HG03342 (cell line): ENCODE data around the gene SLC38A11.
"Not testable (repeated sequence)": the region's sequence is repeated elsewhere in the genome, so short reads cannot be mapped to it uniquely, and the experiment has no call there.

Source experiments
- ATAC-seq: cut with Tn5 transposase; IDR thresholded peaks from one replicate; pipeline ENCODE4 v1.9.1; 2021; ENCODE audit warnings: mild to moderate bottlenecking, moderate library complexity; ENCODE audit not compliant: unreplicated experiment

SLC38A11 gene

DNA sequence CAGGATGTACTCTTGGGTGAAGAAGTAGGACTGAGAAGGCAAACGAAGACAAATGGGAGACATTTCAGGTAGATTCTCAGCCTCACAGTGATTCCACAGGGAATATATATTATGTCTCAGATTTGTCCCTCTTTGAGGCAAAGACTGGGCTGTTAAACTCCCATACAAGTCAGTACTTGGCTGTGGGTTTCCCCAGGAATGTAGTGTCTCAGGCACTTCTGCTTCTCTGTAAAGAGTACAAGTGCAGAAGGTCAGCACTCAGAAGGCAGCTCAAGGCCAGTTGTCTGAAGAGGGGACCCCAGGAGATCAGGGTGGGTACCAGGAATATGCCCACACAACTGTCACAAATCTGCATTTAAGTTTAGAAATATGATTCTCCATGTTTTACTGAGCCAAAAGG lies 73.8 kb downstream of the SLC38A11 start:
- ATAC-seq: no peak

GRCh38 chr2:164879901-164880535 lies 75.3 kb downstream of the SLC38A11 start:
- ATAC-seq: no peak

DNA sequence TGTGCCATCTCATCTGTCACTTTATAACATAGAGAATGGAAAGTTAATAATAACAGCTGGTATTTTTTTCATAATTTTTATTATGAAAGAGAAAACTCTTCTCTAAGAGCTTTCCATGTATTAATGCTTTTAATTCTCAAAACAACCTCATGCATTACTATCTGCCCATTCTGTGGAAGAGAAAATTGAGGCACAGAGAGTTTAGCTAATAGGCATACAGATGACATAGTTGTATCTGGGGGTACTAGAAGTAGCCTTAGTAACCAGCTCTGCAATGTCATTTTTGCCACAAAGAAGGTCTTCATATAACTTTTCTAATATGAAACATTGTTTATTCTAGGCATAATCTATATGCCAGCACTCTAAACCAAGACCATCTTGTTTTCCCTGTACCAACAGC lies 77.4 kb downstream of the SLC38A11 start:
- ATAC-seq: no peak

GRCh38 chr2:164877169-164877568 lies 78.2 kb downstream of the SLC38A11 start:
- ATAC-seq: no peak

- no peak for ATAC-seq
Observed at GRCh38 chr2:164875334-164876205, 79.8 kb downstream of the SLC38A11 start.

DNA sequence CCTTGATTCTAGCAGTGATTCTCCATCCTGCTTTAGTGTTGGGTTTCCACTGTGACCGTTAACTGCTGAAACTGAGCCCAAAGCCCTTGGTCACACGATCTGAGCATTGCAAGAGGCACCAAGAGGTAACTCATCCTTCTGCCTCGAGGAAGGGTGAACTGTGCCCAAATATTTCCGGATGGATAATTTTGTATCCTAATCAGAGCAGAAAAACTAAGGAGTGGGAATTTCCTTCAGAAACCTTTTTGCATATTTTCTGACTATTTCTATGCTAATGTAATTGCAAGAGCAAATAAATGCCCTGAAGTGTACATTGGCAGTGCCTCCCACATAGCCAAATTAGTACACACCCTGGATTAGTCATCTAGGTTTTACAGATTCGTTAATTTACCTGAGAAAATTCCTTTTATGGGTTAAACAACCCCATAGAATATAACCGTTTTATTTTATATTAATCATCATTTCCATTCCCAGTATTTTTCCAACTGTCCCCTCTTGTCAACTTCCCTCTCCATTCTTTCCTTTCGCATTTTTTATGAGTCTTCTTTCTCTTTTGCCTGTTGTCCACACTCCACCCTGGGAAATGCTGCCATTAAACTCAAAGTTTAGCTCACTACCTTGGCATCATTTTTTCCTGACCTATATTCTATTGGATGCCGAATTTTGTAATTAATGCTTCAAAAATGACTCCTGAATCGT lies 82.0 kb downstream of the SLC38A11 start:
- no peak for ATAC-seq

DNA sequence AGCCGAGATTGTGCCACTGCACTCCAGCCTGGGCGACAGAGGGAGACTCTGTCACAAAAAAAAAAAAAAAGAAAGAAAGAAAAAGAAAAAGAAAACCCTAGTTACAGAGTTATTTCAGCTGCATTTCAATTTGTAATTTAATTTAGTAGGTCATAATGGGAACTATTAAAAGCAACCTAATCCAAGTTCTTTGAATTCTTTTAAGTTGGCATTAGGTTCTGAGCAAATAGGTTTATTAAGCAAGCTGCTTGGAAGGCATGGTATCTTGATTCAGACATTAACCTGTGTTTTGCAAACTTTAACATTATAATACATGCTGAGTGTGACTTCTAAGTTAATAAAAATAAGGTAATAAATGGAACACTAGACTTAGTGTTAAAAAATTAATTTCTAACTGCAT lies 83.9 kb downstream of the SLC38A11 start:
- ATAC-seq: no peak

- ATAC-seq: no peak
Observed at GRCh38 chr2:164869420-164869772, 85.9 kb downstream of the SLC38A11 start.

GRCh38 chr2:164868563-164869419 lies 86.5 kb downstream of the SLC38A11 start:
- no peak for ATAC-seq

DNA sequence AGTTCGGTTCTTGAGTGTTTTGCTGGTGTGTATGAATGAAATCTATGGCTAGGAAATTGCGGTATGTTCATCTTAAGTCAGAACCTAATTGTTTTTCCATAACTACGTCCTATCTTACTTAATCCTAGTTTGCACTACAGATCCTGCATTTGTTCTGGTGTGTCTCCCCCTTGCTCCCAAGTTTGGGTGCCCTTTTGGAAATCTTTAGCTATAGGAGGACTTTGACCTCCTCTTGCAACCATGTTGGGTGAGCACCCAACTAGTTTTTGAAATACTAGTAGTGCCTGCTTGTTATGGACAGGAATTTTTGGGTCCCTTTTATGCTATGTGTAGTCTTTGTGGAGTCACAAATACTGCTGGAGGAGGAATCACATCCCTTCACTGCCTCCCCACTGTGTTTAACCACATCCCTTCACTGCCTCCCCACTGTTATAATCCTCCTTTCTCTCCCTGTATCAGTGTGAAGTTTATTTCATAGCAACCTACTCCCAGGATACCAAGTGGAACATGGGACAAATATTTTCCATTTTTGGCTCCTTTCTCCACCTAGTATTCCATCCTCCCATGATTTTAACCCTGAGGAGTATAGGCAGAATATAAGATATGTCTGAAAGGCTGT lies 87.4 kb downstream of the SLC38A11 start:
- ATAC-seq: no peak

DNA sequence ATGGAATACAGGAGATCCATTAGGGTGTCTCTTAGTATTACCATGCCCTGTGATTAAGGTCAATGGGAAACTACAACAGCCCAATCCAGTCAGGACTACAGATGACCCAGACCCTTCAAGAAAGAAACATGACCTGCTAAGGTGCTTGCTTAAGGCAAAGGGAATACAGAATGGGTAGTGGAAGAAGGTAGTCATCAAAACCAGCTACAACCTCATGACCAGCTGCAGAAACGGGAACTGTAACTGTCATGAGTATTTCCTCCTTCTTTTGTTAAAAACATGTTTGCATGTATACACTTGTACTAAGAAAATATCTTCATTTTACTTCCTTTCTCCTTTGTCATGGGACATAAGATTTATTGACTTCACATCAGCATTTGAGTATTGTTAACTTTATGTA lies 88.9 kb downstream of the SLC38A11 start:
- ATAC-seq: not testable (repeated sequence)

DNA sequence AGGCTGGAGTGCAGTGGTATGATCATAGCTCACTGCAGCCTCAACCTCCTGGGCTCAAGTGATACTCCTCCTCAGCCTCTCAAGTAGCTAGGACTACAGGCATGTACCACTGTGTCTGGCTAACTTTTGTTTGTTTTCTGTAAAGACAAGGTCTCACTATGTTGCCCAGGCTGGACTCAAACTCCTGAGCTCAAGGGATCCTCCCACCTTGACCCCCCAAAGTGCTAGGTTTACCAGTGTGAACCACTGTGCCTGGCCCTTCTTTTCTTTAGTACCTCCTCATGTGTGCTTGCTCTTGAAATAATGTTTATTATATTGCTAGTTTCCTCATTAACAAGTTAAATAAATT lies 94.7 kb downstream of the SLC38A11 start:
- ATAC-seq: no peak

DNA sequence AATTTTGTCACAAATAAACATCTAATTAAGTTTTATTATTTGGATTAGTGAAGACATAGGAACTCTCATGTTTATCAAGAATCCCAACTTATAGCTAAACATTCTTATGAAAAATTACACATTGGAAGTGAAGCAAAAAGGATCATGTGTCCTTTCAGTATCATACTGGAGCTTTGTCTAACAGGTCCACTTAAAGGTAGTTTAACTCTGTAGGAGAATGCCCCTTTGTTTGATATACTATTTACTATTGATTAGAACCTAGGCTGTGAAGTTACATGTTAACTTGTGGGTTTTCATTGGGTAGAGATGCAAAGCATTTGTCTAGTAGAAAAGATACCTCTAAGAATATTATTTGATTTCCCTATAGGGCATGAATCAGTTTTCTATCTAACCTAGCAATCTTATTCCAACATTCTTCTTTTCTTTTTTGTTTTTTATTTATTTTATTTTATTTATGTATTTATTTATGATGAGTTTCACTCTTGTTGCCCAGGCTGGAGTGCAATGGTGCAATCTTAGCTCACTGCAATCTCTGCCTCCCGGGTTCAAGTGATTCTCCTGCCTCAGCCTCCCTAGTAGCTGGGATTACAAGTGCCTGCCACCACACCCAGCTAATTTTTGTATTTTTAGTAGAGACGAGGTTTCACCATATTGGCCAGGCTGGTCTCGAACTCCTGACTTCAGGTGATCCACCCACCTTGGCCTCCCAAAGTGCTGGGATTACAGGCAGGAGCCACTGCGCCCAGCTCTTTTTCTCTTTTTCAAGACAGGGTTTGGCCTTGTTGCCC lies 95.2 kb downstream of the SLC38A11 start:
- ATAC-seq: not testable (repeated sequence)

- no peak for ATAC-seq
Observed at GRCh38 chr2:164859251-164859818, 96.0 kb downstream of the SLC38A11 start.

GRCh38 chr2:164852086-164852485 lies 103.2 kb downstream of the SLC38A11 start:
- no peak for ATAC-seq

GRCh38 chr2:164850235-164850634 lies 105.1 kb downstream of the SLC38A11 start:
- no peak for ATAC-seq

GRCh38 chr2:164849506-164849905 lies 105.8 kb downstream of the SLC38A11 start:
- ATAC-seq: no peak

DNA sequence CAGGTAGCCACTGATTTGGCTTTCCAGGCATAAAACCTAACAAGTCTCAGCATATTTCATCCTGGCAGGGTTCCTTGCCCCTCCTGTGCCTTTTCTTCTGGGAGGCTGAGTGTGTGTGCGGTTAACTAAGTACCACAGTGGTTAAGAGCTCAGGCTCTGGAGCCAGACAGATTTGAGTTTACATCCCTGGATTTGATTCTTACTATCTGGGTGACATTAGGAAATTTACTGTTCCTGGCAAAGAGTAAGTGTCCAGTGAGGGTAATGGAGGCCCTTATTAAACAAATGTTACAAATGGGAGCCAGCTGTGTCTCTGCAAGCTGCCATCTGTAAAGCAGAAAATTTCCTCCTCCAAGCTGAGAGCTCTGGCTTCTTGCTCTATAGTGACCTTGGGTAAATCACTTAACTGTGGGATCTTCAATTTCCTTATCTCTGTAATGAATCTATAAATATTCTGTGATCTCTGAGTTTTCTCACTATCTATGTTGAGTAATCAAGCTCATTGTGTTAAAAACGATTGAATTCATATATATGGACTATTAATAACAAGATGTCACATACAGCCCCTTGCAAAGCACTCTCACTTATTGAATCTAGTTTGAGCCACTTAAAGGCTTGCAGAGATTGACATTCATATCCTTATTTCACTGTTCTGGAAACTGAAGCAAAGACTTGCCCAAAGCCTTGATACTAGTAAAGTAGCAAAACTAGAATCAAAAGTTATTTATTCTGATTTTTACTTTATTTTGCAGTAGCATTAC lies 107.2 kb downstream of the SLC38A11 start:
- ATAC-seq: no peak

- ATAC-seq: no peak
Observed at GRCh38 chr2:164847291-164847690, 108.0 kb downstream of the SLC38A11 start.
